UCSD-AML1 (cell line): ENCODE results near the gene IRGQ.
"Not testable (repeated sequence)": the region's sequence is repeated elsewhere in the genome, so short reads cannot be mapped to it uniquely, and the experiment has no call there.

ENCODE experiments used
- DNase-seq: peaks from one replicate; lab custom pipeline; 2025; ENCODE audit not compliant: unreplicated experiment; lab: John Stamatoyannopoulos, UW

The IRGQ gene

GRCh38 chr19:43595999-43596841 lies at the start of gene IRGQ, which contains the start of gene ZNF576:
IRGQ (minus strand) TSS chr19:43596134; CDS start chr19:43595338, 796 bp downstream.
ZNF576 (plus strand) TSS chr19:43596595; CDS start chr19:43597109, 514 bp downstream.
- DNase-seq, result peak; percentile 100

DNA sequence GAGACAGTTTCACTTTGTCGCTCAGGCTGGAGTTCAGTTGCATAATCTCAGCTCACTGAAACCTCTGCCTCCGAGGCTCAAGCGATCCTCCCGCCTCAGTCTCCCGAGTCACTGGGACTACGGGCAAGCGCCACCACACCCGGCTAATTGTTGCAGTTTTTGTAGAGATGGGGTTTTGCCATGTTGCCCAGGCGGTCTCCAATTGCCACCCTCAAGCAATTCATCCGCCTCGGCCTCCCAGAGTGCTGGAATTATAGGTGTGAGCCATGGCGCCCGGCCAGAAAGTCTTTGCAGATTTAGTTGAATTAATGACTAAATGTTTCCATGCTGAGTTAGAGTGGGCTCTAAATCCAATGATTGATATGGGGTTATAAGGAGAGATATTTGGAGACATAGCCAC lies 48.2 kb upstream of the IRGQ start:
- no peak for DNase-seq

GRCh38 chr19:43643326-43643725 lies 47.4 kb upstream of the IRGQ start:
- DNase-seq, result no peak

DNA sequence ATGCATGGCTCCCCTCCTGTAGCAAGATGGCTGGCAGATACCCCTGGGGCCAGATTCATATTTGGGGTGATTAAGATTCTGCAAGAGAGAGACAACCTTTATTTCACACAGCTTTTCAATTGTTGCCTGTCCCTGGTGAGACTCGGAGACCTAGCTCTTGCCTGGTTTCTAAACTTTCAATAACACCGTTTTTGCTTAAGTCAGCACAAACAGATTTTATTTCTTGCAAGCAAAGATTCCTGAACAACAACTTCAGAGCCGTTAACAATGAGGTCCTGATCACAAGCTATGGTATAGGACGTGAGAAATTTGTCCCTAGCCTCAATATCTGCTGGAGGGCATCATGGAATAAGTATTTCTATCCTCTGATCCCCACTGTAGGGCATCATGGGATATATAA lies 46.6 kb upstream of the IRGQ start:
- no peak for DNase-seq

DNA sequence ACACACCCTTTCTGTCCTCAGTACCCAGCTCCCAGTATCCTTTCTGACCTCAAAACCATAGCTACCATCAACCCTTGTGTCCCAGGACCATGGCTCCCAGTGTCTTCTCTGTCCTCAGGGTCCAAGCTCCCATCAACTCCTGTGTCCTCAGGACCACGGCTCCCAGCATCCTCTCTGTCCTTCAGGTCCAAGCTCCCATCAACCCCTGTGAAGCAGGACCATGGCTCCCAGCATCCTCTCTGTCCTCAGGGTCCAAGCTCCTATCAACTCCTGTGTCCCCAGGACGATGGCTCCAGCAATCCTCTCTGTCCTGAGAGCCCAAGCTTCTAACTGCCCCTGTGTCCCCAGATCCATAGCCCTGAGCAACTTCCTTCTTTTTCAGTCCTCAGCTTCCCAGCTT lies 45.4 kb upstream of the IRGQ start:
- DNase-seq, result no peak

GRCh38 chr19:43640424-43640757 lies 44.5 kb upstream of the IRGQ start:
- DNase-seq, result no peak

- DNase-seq, result no peak
Measured at GRCh38 chr19:43639519-43640423, 43.8 kb upstream of the IRGQ start, which contains the start of gene CADM4. CADM4 (minus strand) TSS chr19:43639850; CDS start chr19:43639790, 60 bp downstream.

DNA sequence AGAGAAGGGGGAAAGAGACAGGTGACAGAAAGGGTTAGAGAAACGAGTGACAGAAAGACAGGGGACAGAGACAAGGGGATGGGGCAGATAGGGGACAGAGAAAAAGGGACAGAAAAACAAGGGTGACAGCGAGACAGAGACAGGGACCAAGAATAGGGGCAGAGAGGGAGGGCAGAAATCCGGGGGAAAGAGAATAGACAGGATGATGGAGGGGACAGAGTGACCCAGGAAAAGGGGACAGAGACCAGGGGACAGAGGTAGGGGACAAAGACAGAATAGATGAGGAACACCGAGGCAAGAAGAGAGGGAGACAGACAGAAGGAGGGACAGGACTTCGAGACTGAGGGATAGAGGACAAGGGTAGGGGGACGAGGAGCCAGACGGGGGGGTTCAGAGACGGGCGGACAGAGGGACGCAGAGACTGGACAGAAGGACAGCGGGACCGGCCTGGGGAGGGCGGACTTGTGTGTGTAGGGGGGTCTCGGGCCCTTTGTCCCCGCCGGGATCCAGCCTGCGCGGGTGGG lies 43.1 kb upstream of the IRGQ start:
- DNase-seq, result no peak

DNA sequence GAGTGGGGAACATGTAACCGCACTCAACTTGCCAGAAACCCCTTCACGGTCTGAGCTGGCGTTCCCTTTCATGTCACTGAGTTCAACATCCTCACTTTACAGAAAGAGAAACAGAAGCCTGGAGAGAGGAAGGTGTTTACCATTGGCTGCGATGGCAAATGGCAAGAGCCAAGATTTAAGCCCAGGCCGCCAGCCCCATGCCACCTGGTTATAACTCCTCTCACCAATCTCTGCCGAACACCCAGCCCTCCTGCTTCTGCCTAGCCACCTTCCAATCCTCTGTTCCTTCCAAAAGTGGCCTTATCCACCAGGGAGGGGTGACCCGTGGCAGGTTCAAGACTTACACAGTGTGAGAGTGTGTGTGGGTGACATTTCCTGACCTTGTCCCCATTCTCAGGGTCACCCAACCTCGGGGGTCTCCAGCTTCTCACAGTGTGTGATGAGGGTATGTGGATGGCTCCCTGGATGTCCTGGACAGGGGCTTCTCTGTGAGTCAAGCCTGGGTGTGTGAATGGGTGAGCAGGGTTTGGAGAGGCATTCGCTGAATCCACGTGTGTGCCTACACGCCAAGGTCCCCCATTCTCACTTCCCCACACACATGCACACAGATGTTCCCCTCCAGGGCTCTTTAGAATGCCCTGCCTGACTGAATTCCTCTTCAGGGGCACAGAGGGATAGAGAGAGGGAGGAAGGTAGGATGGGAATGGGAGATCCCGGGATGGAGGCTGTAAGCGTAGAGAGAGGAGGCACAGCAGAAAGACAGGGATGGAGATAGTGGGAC lies 42.5 kb upstream of the IRGQ start:
- DNase-seq, result no peak

GRCh38 chr19:43636121-43636683 lies 40.3 kb upstream of the IRGQ start:
- DNase-seq, result no peak

DNA sequence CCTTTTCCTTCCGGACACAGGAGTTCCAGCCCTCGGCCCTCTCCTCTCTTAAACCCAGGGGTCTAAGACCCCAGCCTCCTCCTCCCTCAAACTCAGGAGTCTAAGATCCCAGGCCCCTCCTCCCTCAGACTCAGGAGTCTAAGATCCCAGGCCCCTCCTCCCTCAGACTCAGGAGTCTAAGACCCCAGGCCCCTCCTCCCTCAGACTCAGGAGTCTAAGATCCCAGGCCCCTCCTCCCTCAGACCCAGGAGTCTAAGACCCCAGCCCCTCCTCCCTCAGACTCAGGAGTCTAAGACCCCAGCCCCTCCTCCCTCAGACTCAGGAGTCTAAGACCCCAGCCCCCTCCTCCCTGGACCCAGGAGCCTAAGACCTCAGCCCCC lies 39.6 kb upstream of the IRGQ start:
- DNase-seq, result not testable (repeated sequence)

DNA sequence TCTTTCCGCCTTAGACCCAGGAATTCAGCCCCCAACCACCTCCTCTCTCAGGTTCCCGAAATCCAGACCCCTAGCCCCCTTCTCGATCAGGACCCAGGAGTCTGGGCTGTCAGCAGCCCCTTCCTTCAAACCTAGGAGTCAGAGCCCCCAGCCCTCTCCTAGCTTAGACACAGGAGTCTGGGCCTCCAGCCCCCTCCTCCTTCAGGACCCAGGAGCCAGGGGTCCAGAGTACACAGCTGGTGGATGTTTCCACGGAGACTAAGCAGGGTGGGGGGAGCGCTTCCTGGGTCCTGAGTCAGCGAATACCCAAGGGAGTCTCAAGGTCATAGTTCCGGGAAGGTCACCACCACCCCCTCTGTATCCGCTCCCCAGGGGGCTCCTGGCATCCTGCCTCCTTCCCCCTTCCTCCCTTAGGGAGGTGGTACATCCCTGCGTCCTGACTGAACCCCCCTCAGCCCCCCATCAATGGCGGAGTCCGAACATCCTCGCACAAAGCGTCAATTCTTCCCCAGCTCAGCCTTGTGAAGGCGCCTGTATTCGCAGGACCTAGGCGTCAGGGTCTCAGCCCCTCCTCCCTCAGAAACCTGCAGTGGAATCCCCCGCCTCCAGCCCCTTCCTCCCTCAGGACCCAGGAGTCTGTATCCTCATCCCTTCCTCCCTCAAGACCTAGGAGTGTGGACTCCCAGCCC lies 39.1 kb upstream of the IRGQ start:
- DNase-seq, result no peak

DNA sequence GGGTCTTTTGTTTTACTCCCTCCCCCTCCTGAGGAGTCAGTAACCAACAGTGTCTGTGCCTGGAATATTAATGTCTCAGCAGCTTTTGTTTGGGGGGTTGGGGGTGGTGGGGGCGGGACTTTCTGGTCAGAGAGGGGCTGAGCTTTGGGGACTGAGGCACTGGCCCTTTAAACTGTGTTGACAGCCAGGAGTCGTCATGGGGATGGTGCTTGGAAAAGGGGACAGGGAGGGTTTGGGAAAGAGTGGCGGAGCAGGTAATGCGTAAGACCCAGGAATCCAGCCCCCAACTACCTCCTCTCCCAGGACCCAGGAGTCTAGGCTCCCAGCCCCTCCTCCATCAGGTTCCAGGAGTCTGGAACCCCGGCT lies 38.6 kb upstream of the IRGQ start:
- no peak for DNase-seq

GRCh38 chr19:43634068-43634467 lies 38.1 kb upstream of the IRGQ start:
- no peak for DNase-seq

DNA sequence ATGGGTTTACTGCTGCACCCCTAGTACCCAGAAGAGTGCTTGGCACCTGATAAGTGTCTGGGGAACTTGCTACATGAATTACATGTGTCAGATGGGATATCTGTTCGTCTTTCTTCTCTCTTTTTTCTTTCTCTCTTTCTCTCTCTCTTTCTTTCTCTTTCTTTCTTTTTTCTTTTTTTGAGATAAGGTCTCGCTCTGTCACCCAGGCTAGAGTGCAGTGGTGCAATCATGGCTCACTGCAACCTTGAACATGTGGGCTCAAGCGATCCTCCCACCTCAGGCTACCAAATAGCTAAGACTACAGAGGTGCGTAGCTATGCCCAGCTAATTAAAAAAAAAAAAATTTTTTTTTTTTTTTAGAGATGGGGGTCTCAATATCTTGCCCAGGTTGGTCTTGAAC lies 37.6 kb upstream of the IRGQ start:
- DNase-seq, result no peak

- no peak for DNase-seq
Measured at GRCh38 chr19:43631491-43631890, 35.6 kb upstream of the IRGQ start.

DNA sequence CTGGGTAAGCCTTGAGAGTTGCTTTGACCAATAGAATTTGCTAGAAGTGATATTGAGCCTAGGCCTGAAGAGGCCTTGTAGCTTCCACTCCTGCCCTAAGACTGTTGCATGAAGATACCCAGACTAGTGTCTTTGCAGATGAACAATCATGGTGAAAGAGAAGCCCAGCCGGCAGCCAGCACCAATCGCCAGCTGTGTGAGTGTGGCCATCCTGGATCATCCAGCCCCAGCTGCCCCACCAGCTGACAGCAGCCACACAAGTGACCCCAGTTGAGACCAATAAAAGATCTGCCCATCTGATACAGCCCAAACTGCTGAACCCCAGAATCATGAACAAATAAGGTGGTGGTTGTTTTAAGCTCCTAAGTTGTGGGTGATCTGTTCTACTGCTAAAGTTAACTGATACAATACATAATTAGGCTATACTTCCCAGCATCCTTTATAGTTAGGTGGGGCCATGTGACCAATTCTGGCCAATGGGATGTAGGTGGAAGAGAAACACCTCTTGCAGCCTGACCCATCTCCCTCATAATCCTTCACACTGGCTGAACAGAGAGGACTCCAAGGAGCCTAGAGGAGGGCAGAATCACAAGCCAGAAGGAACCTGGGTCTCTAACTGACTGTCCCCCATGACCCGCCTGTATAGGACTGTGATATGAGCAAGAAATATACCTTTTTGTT lies 32.9 kb upstream of the IRGQ start:
- no peak for DNase-seq

GRCh38 chr19:43626838-43627237 lies 30.9 kb upstream of the IRGQ start:
- no peak for DNase-seq

GRCh38 chr19:43625918-43626579 lies 30.1 kb upstream of the IRGQ start:
- DNase-seq, result peak; percentile 86
